ENCODE measurements around the gene CDC42BPB. TPM values are rescaled to one million over a fixed set of nuclear protein-coding genes. Genes with fewer than 3 reads are reported as not detected.

CDC42BPB gene
- total RNA-seq, 1 donor from 2014 or later, result 103 TPM

DNA sequence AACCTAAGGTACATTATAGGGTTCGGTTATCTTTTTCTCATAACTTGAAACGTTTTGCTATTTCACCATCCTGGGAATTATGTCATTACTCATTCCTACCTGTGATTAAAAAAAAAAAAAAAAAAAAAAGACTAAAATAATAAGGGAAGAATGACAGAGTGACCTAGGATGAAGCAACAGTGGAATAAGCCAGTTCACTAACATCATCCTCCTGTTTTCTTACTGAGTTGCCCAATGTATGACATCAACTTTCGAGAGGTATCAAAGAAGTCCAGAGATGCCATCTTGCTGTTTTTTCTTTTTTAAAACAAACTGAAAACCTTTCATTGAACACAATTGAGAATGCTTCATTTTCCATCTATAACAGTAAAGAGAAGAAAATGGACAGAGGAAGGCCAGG lies 92.1 kb downstream of the CDC42BPB start:
- H3K9me3 Mint-ChIP-seq, result no peaks in the 10 kb centered on the region
- DNase-seq (ENCODE audit: low spot score in 2 of 2, unreplicated experiment in 2 of 2), result no peak
- H3K4me3 Mint-ChIP-seq, result no peak overlapping the region
- H3K4me1 Mint-ChIP-seq, result no peaks in the 10 kb centered on the region
- no peak overlapping the region for H3K27ac Mint-ChIP-seq
- TF ChIP-seq, protein P1, sequence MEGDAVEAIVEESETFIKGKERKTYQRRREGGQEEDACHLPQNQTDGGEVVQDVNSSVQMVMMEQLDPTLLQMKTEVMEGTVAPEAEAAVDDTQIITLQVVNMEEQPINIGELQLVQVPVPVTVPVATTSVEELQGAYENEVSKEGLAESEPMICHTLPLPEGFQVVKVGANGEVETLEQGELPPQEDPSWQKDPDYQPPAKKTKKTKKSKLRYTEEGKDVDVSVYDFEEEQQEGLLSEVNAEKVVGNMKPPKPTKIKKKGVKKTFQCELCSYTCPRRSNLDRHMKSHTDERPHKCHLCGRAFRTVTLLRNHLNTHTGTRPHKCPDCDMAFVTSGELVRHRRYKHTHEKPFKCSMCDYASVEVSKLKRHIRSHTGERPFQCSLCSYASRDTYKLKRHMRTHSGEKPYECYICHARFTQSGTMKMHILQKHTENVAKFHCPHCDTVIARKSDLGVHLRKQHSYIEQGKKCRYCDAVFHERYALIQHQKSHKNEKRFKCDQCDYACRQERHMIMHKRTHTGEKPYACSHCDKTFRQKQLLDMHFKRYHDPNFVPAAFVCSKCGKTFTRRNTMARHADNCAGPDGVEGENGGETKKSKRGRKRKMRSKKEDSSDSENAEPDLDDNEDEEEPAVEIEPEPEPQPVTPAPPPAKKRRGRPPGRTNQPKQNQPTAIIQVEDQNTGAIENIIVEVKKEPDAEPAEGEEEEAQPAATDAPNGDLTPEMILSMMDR (IDR thresholded peaks at IDR 0.05; ENCODE audit: unreplicated experiment), result no peak
- H3K27me3 Mint-ChIP-seq (ENCODE audit: low read depth), result no peaks in the 10 kb centered on the region
- peaks cover 54% of the 10 kb centered on the region for H3K36me3 Mint-ChIP-seq

DNA sequence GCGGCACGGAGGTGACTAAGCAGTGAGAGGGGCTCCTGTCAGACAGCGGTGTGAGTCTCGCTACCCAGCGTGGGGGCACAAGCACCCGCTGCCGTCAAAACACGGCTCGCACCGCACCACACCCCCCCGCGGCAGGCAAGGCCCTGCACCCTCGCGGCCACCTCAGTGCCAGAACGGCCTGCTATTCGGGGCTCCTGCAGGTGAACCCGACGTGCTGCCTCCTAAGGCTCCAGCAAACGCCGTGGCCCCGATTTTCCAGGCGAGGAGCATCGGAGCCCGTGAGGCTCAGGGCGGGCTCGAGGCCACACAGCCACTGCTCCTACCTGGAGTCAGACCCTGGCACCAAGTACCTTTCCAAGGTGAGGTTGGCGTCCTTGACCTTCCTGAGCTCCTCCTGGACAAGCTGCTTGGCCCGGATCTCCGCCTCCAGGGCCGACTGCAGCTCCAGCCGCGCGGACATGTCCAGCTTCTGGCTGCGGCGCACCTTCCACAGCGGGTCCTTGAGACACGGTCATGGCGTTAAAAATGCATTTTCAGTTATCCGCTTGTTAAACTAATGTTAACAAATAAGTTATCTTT lies 93.1 kb downstream of the CDC42BPB start:
- peaks cover 53% of the 10 kb centered on the region for H3K36me3 Mint-ChIP-seq
- DNase-seq (ENCODE audit: low spot score in 2 of 2, unreplicated experiment in 2 of 2), result no peak
- H3K9me3 Mint-ChIP-seq, result no peaks in the 10 kb centered on the region
- no peak overlapping the region for H3K4me3 Mint-ChIP-seq
- H3K4me1 Mint-ChIP-seq, result no peaks in the 10 kb centered on the region
- H3K27ac Mint-ChIP-seq, result no peak overlapping the region
- TF ChIP-seq, protein P1 (IDR thresholded peaks at IDR 0.05; ENCODE audit: unreplicated experiment), result no peak
- no peaks in the 10 kb centered on the region for H3K27me3 Mint-ChIP-seq (ENCODE audit: low read depth)

DNA sequence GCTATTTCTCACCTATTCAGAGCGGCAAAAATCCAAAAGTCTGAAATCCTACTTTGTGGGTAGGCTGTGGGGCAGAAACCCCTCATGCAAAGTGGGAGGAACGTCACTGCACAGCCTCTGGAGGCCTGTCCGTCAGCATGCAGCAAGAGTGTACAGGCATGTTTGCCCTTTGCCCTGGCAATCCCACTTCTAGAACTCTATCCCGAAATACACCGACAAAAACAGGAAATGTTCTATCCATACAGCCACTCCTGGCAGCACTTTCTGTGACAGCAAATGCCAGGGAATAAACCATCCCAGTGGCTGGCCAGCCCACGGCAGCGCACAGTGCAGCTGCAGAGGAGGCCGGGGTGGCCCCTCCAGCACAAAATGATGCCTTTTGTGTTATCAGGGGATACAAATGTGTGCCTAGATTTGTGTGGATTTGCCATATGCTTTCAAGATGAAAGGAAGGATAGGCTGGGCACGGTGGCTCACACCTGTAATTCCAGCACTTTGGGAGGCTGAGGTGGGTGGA lies 95.2 kb downstream of the CDC42BPB start:
- H3K27ac Mint-ChIP-seq, result no peak overlapping the region
- no peak for DNase-seq (ENCODE audit: low spot score in 2 of 2, unreplicated experiment in 2 of 2)
- no peak overlapping the region for H3K4me3 Mint-ChIP-seq
- H3K36me3 Mint-ChIP-seq, result peaks cover 46% of the 10 kb centered on the region
- no peaks in the 10 kb centered on the region for H3K9me3 Mint-ChIP-seq
- H3K4me1 Mint-ChIP-seq, result no peaks in the 10 kb centered on the region
- H3K27me3 Mint-ChIP-seq (ENCODE audit: low read depth), result no peaks in the 10 kb centered on the region
- TF ChIP-seq, protein P1 (IDR thresholded peaks at IDR 0.05; ENCODE audit: unreplicated experiment), result no peak

DNA sequence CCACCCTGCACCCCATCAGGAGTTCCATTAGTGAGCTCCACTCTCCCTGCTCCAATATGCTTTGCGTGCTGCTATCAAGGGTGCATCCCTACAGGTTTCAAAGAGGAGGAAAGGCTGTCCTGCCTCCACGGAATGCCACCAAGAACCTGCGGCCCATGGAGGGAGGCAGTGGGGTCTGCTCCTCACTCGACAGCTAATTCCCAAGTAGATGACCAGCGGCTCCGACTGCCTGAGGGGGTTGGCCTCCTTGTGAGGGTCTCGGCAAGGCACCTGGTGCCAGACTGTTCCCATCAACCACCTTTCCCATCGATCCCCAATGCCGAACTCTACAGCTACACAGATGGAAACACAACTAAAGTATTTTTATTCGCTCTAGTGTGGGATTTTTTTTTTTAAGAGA lies 98.9 kb downstream of the CDC42BPB start:
- Mint-ChIP-seq H3K4me3 (no peak overlapping the region), H3K36me3 (peaks cover 37% of the 10 kb centered on the region)

GRCh38 chr14:102957222-102957621 lies 100.1 kb downstream of the CDC42BPB start:
- Mint-ChIP-seq H3K9me3 (no peaks in the 10 kb centered on the region), H3K27me3 (ENCODE audit: low read depth) (no peaks in the 10 kb centered on the region), H3K27ac (no peak overlapping the region), H3K4me1 (no peaks in the 10 kb centered on the region), H3K36me3 (peaks cover 33% of the 10 kb centered on the region), H3K4me3 (no peak overlapping the region)
- DNase-seq (ENCODE audit: low spot score in 2 of 2, unreplicated experiment in 2 of 2), result no peak
- TF ChIP-seq, protein P1 (IDR thresholded peaks at IDR 0.05; ENCODE audit: unreplicated experiment), result no peak

More for the DNA sequence above, 98.9 kb downstream of the CDC42BPB start:
- Mint-ChIP-seq H3K4me1 (no peaks in the 10 kb centered on the region), H3K27me3 (ENCODE audit: low read depth) (no peaks in the 10 kb centered on the region), H3K9me3 (no peaks in the 10 kb centered on the region), H3K27ac (no peak overlapping the region)
- TF ChIP-seq, protein P1 (IDR thresholded peaks at IDR 0.05; ENCODE audit: unreplicated experiment), result no peak
- no peak for DNase-seq (ENCODE audit: low spot score in 2 of 2, unreplicated experiment in 2 of 2)

Data from mesothelial cell of epicardium (in vitro differentiated cells).